Activated CD4-positive, alpha-beta T cell treated with anti-CD3 and anti-CD28 coated beads, Interleukin-2, amount 10 ng/mL, durations not matched to agents 24 days and 14 days (primary cell): ENCODE data around the gene MGAT3. TPM values are rescaled to one million over a fixed set of nuclear protein-coding genes. Genes with fewer than 3 reads are reported as not detected.

Experiments used
- DNase-seq: peaks from one replicate; pipeline ENCODE4 v3.0.0; 2022
- H3K27ac Mint-ChIP-seq: one replicate; pipeline ENCODE4 v1.8.0; 2022; ENCODE audit warnings: mild to moderate bottlenecking, mixed read lengths
- H3K27me3 Mint-ChIP-seq: one replicate; pipeline ENCODE4 v1.8.0; 2022; ENCODE audit warnings: mixed read lengths
- H3K36me3 Mint-ChIP-seq: one replicate; pipeline ENCODE4 v1.8.0; 2022; ENCODE audit warnings: low read depth, mild to moderate bottlenecking, mixed read lengths
- H3K4me1 Mint-ChIP-seq: one replicate; pipeline ENCODE4 v1.8.0; 2021; ENCODE audit warnings: mixed read lengths
- H3K4me3 Mint-ChIP-seq: one replicate; pipeline ENCODE4 v1.8.0; 2022; ENCODE audit warnings: mild to moderate bottlenecking, moderate library complexity, mixed read lengths
- H3K9me3 Mint-ChIP-seq: one replicate; pipeline ENCODE4 v1.8.0; 2021; ENCODE audit warnings: mixed read lengths
- intact Hi-C: fragments of 100-400 bp; cut with micrococcal nuclease; formaldehyde crosslinking; loops from one replicate; pipeline ENCODE4 v1.15.1; 2023
- total RNA-seq: library from RNA; stranded (reverse); gene quantifications from 2 replicates; pipeline ENCODE4 v1.2.3, GENCODE V29; 2022

MGAT3 gene
- total RNA-seq, 1 donor from 2014 or later: 1.9 TPM

DNA sequence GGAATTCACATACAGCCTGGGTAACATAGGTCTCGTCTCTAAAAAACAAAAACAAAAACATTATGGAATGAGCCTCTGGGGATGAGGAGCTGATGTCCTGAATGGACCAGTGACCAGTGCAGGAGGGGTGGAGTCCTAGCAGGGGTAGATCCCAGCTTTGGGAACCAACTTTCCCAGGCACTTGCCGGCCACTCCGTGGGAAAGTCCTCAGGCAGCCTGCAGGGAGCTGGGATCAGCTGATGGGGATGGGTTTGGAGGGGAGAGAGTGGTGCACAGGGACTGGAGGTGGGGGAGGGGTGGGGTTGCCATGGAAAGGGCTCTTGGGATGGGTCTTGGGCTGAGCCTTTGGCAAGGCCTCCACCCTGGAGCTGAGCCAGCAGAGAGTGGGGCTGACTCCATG is 19.1 kb downstream of the MGAT3 start:
- no peak for DNase-seq
- Mint-ChIP-seq H3K36me3 (no peaks in the 10 kb centered on the region), H3K27ac (no peak overlapping the region), H3K4me1 (peaks cover 12% of the 10 kb centered on the region), H3K9me3 (no peaks in the 10 kb centered on the region), H3K27me3 (no peaks in the 10 kb centered on the region), H3K4me3 (no peak overlapping the region)
- intact Hi-C loops: no loop called here

GRCh38 chr22:39476664-39477063 is 19.9 kb downstream of the MGAT3 start:
- Mint-ChIP-seq H3K4me1 (peaks cover 8% of the 10 kb centered on the region), H3K9me3 (no peaks in the 10 kb centered on the region), H3K4me3 (no peak overlapping the region), H3K27me3 (no peaks in the 10 kb centered on the region), H3K27ac (no peak overlapping the region), H3K36me3 (no peaks in the 10 kb centered on the region)
- intact Hi-C loops: no loop called here
- DNase-seq: no peak

DNA sequence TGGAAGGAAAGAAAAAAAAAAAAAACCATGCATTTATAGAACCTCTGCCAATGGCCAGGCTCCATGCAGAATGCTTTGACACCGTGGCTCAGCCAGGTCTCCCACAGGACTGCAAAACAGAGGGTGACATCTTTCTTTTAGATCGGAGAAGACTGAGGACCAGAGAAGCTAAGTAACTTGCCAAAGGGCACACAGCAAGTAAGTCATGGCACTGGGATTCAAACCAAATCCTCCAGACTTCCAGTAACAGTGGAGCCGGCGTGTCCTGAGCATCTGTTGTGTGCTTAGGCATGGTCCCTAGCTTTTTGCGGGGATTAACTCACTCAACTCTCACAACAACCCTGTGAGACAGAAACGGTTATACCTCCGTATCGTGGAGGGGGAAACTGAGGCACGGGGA is 20.7 kb downstream of the MGAT3 start:
- Mint-ChIP-seq H3K4me3 (no peak overlapping the region), H3K27me3 (no peaks in the 10 kb centered on the region), H3K36me3 (no peaks in the 10 kb centered on the region), H3K9me3 (no peaks in the 10 kb centered on the region), H3K27ac (no peak overlapping the region), H3K4me1 (peaks cover 4% of the 10 kb centered on the region)
- intact Hi-C loops: no loop called here
- DNase-seq: no peak

GRCh38 chr22:39478441-39478850 is 21.6 kb downstream of the MGAT3 start:
- intact Hi-C loops: no loop called here
- DNase-seq: peak; percentile 81
- Mint-ChIP-seq H3K27ac (no peak overlapping the region), H3K4me3 (no peak overlapping the region), H3K36me3 (no peaks in the 10 kb centered on the region), H3K9me3 (no peaks in the 10 kb centered on the region), H3K27me3 (no peaks in the 10 kb centered on the region), H3K4me1 (no peaks in the 10 kb centered on the region)

DNA sequence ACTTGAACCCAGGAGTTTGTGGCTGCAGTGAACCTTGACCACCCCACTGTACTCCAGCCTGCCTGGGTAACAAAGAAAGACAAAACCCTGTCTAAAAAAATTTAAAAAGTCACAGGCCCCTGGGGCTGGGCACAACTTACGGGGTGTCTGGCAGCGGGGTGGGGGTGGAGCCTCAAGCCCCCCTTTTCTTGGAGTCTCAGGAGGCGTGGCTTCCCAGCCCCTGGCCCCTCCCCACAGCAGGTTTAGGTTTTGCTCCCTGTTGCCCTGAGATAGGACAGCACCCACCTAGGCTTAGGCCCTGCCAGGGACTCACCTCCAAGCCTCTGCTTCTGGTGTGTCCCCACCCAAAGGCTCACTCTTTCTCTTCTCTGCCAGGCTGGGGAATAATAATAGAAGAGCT is 22.4 kb downstream of the MGAT3 start:
- no peaks in the 10 kb centered on the region for H3K36me3 Mint-ChIP-seq
- intact Hi-C loops: no loop called here
- H3K27me3 Mint-ChIP-seq: no peaks in the 10 kb centered on the region
- H3K4me3 Mint-ChIP-seq: no peak overlapping the region
- H3K27ac Mint-ChIP-seq: no peak overlapping the region
- no peaks in the 10 kb centered on the region for H3K4me1 Mint-ChIP-seq
- DNase-seq: no peak
- no peaks in the 10 kb centered on the region for H3K9me3 Mint-ChIP-seq

DNA sequence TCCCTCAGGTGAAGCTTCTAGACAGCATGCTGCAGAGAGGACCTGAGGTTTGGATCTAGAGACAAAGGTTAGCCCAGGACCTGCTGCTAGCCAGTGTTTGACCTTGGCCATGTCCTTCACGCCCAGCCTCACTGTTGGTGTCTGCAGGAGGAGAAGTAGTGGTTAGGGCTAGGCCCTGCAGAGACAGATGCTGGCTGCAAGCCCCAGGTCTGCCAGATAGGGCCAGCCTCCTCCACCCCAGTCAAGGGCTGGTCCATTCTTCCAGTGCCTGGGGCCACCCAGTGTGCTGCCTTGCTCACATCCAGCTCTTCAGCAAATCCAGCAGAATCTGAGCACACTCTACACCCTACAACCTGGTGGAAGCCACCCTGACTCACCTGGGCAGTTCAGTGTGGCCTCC is 23.7 kb downstream of the MGAT3 start:
- no peak for DNase-seq
- Mint-ChIP-seq H3K4me3 (no peak overlapping the region), H3K9me3 (no peaks in the 10 kb centered on the region), H3K36me3 (no peaks in the 10 kb centered on the region), H3K27me3 (no peaks in the 10 kb centered on the region), H3K27ac (no peak overlapping the region), H3K4me1 (no peaks in the 10 kb centered on the region)
- intact Hi-C loops: no loop called here

DNA sequence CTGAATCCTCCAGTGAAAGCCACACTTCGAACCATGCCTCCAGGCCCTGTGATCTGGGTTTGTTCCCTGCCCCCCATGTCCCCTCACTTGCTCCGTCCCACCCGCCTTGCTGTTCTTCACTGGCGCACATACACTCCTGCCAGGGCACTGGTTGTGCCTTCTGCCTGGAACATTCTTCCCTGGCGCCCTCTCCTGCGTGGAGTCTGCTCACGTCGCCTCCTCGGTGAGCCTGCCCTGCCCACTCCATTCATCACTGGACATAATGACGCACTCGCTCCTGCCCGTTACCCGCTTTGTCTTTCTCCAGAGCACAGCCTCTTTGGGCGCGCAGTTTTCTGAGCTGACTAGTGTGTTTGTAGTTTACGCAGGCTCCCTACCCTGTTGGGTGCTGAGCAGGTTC is 24.2 kb downstream of the MGAT3 start:
- H3K9me3 Mint-ChIP-seq: no peaks in the 10 kb centered on the region
- H3K4me1 Mint-ChIP-seq: no peaks in the 10 kb centered on the region
- no peak overlapping the region for H3K27ac Mint-ChIP-seq
- no peak overlapping the region for H3K4me3 Mint-ChIP-seq
- H3K27me3 Mint-ChIP-seq: no peaks in the 10 kb centered on the region
- no peak for DNase-seq
- no peaks in the 10 kb centered on the region for H3K36me3 Mint-ChIP-seq
- intact Hi-C loops: no loop called here

DNA sequence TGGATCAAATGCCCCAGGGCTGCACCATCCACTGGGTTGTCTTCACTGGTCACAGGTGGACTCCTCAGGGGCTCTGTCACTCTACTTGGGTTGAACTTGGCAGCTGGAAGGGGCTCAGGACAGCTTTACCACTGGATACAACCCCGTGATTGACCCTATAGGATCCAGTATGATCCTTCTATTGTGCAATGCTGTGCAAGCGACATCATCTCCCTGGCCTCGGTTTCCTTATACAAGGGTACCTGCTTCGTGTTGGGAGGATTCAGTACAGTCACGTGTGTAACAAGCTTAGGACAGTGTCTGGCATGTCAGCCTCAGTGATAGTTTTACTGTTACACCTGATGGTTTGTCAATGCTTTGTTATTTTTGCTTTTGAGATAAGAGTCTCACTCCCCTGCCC is 24.8 kb downstream of the MGAT3 start:
- H3K36me3 Mint-ChIP-seq: no peaks in the 10 kb centered on the region
- no peaks in the 10 kb centered on the region for H3K27me3 Mint-ChIP-seq
- intact Hi-C loops: no loop called here
- no peak overlapping the region for H3K27ac Mint-ChIP-seq
- H3K9me3 Mint-ChIP-seq: no peaks in the 10 kb centered on the region
- no peaks in the 10 kb centered on the region for H3K4me1 Mint-ChIP-seq
- H3K4me3 Mint-ChIP-seq: no peak overlapping the region
- DNase-seq: no peak

GRCh38 chr22:39482768-39483167 is 26.0 kb downstream of the MGAT3 start:
- DNase-seq: no peak
- Mint-ChIP-seq H3K9me3 (no peaks in the 10 kb centered on the region), H3K4me1 (no peaks in the 10 kb centered on the region), H3K27me3 (no peaks in the 10 kb centered on the region), H3K4me3 (no peak overlapping the region), H3K27ac (no peak overlapping the region), H3K36me3 (no peaks in the 10 kb centered on the region)
- intact Hi-C loops: no loop called here

- Mint-ChIP-seq H3K4me1 (peaks cover 4% of the 10 kb centered on the region), H3K27me3 (no peaks in the 10 kb centered on the region)
- no peak for DNase-seq
Measured at GRCh38 chr22:39486951-39487825, 30.4 kb downstream of the MGAT3 start.

GRCh38 chr22:39487826-39488520 is 31.2 kb downstream of the MGAT3 start:
- Mint-ChIP-seq H3K36me3 (no peaks in the 10 kb centered on the region), H3K4me1 (peaks cover 5% of the 10 kb centered on the region), H3K9me3 (no peaks in the 10 kb centered on the region), H3K4me3 (no peak overlapping the region), H3K27ac (no peak overlapping the region), H3K27me3 (no peaks in the 10 kb centered on the region)
- intact Hi-C loops: no loop called here
- no peak for DNase-seq

More at GRCh38 chr22:39486951-39487825, 30.4 kb downstream of the MGAT3 start:
- Mint-ChIP-seq H3K4me3 (no peak overlapping the region), H3K9me3 (no peaks in the 10 kb centered on the region), H3K27ac (no peak overlapping the region), H3K36me3 (no peaks in the 10 kb centered on the region)
- intact Hi-C loops: no loop called here

GRCh38 chr22:39488563-39489083 is 31.8 kb downstream of the MGAT3 start:
- no peak for DNase-seq
- Mint-ChIP-seq H3K4me3 (no peak overlapping the region), H3K4me1 (peaks cover 10% of the 10 kb centered on the region), H3K27me3 (no peaks in the 10 kb centered on the region), H3K27ac (no peak overlapping the region), H3K36me3 (no peaks in the 10 kb centered on the region), H3K9me3 (no peaks in the 10 kb centered on the region)
- intact Hi-C loops: no loop called here

- intact Hi-C loops: loop anchor here (5.0 kb wide), 1 partner anchor 92 kb away; the partner anchor contains the start of gene TAB1
- H3K36me3 Mint-ChIP-seq: no peaks in the 10 kb centered on the region
Measured at GRCh38 chr22:39489094-39490068, 32.6 kb downstream of the MGAT3 start.

More at GRCh38 chr22:39489094-39490068, 32.6 kb downstream of the MGAT3 start:
- Mint-ChIP-seq H3K4me3 (no peak overlapping the region), H3K27ac (no peak overlapping the region), H3K27me3 (no peaks in the 10 kb centered on the region), H3K4me1 (peaks cover 10% of the 10 kb centered on the region), H3K9me3 (no peaks in the 10 kb centered on the region)
- DNase-seq: no peak
